ENCODE data around the gene PASK. TPM values are rescaled to one million over a fixed set of nuclear protein-coding genes. Genes with fewer than 3 reads are reported as not detected.

PASK gene
- total and polyA plus RNA-seq, 2 of the 4 experiments (the other 2 are of a cell fraction): 4.1 TPM

DNA sequence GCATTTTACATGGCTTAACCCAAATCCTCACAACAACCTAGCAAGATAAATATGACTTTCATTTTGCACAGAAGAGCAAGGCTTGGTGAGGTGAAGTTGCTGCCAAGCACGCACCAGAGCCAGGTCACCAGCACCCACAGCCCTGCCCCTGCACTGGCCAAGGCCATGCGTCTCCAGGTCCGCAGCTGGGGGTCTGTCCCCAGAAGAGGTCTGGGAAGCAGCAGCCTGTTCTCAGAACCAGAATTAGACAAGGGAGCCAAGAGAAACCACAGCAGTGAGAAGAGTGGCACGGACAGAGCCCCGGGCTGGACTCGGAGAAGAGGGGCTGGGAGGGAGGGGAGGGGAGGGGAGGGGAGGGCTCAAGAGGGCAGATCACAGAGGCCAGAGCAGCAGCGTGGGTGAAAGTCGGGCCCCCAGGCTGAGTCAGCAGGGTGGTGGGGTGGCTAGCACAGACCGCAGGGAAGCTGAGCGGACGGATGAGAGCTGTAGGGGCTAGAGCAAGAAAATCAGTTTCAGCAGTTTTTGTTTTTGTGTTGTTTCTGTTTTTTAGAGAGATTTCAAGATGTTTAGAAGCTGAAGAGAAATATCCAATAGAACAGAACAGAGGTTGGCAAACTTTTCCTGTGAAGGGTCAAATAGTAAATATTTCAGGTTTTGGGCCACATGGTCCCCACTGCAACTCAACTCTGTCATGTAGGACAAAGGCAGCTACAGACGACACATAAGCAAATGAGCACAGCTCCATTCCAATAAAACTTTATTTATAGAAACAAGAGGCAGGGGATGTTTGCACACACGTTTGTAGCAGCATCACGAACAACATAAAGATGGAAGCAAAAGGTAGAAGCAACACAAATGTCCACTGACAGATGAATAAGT, 39.8 kb downstream of the PASK start:
- H2AK9ac ChIP-seq (replicated peaks; ENCODE audit: low read depth, low read length, poor library complexity): no peak overlapping the region
- H3K9me1 ChIP-seq (ENCODE audit: insufficient read depth, low read length): peaks cover 4% of the 10 kb centered on the region; the same call in 1 of the 2 replicates
- no peak overlapping the region for H4K5ac ChIP-seq (ENCODE audit: low read depth, low read length)
- H2BK120ac ChIP-seq (ENCODE audit: low read depth, low read length): no peak overlapping the region
- no peaks in the 10 kb centered on the region for H3K27me3 ChIP-seq (ENCODE audit: control insufficient read depth, insufficient read depth, low read length)
- DNase-seq (no peak), ATAC-seq (ENCODE audit: low read depth) (no peak)
- H3K27ac ChIP-seq (ENCODE audit: insufficient read depth, low read length): no peak overlapping the region
- H3K18ac ChIP-seq (ENCODE audit: low read depth, low read length): no peak overlapping the region
- TF ChIP-seq RCOR1 (IDR thresholded peaks at IDR 0.05; ENCODE audit: insufficient replicate concordance, low read length) (no peak), NFE2L2 (IDR thresholded peaks at IDR 0.05; ENCODE audit: low read depth, low read length) (no peak), RAD21 (IDR thresholded peaks at IDR 0.05; ENCODE audit: low read length) (no peak), MXI1 (IDR thresholded peaks at IDR 0.05; ENCODE audit: borderline replicate concordance, low read depth, low read length) (no peak), POLR2A (IDR thresholded peaks at IDR 0.05; ENCODE audit: low read depth, low read length) (no peak)
- H3K4me1 ChIP-seq (ENCODE audit: control insufficient read depth, insufficient read depth, low read length): no peaks in the 10 kb centered on the region
- H3K9ac ChIP-seq (ENCODE audit: low read depth, low read length): no peak overlapping the region
- intact Hi-C loops (cut with micrococcal nuclease) (no loop called here), in situ Hi-C loops (cut with MboI; ENCODE audit: low sequenced_read_pairs) (no loop called here), dilution Hi-C loops (cut with HindIII; ENCODE audit: low sequenced_read_pairs, unreplicated experiment) (no loop called here)
- no peak overlapping the region for H3K4me3 ChIP-seq (ENCODE audit: insufficient read depth, low read depth, low read length)
- WGBS, 2 experiments (ENCODE audit: extremely low coverage in 2 of 2, insufficient read length in 1 of 2): 87% methylated on average over 7 of the region's 14 CpGs; no CpG with 5 or more reads in 1 of the 2 experiments
- H3K9me3 ChIP-seq (ENCODE audit: control insufficient read depth, insufficient read depth, low read length): no peaks in the 10 kb centered on the region
- no peak overlapping the region for H3K56ac ChIP-seq (ENCODE audit: extremely low read depth, insufficient read depth, low read length)
- no peak overlapping the region for H4K8ac ChIP-seq (ENCODE audit: low read depth in 2 of 2, low read length in 2 of 2)
- no peak overlapping the region for H2BK15ac ChIP-seq (ENCODE audit: low read depth, low read length)
- H2BK5ac ChIP-seq (ENCODE audit: low read depth, low read length, poor library complexity, severe bottlenecking): no peak overlapping the region
- H2AFZ ChIP-seq (replicated peaks; ENCODE audit: low read length, poor library complexity): no peak overlapping the region
- no peak overlapping the region for H2AK5ac ChIP-seq (ENCODE audit: low read depth, low read length)
- no peak overlapping the region for H3K23ac ChIP-seq (ENCODE audit: low read depth, low read length)
- BruUV-seq (replicated peaks): no TSS peak
- no peak overlapping the region for H4K91ac ChIP-seq (ENCODE audit: insufficient read depth, low read depth, low read length)
- H3K4me2 ChIP-seq (ENCODE audit: low read depth, low read length): no peak overlapping the region
- H3K14ac ChIP-seq (replicated peaks; ENCODE audit: low read depth, low read length): no peak overlapping the region
- no peaks in the 10 kb centered on the region for H3K79me1 ChIP-seq (ENCODE audit: low read depth in 1 of 2, low read length in 2 of 2)
- H3K4ac ChIP-seq (ENCODE audit: low read depth, low read length): no peak overlapping the region
- H4K20me1 ChIP-seq (ENCODE audit: insufficient read depth, low read length): no peaks in the 10 kb centered on the region
- H2BK20ac ChIP-seq (ENCODE audit: low read depth, low read length): no peak overlapping the region
- ChIA-PET CTCF (no interaction called here), POLR2A (ENCODE audit: unreplicated experiment) (no interaction called here)
- H3K36me3 ChIP-seq (ENCODE audit: control insufficient read depth, insufficient read depth, low read length): 0 out of 2 replicates have a peak, but pooled peaks cover 2% of the 10 kb centered on the region

Measured in IMR-90 (cell line).